Mesothelial cell of epicardium (in vitro differentiated cells): ENCODE measurements around the gene GPR21. TPM values are rescaled to one million over a fixed set of nuclear protein-coding genes. Genes with fewer than 3 reads are reported as not detected.

Source experiments
- DNase-seq, 2 experiments: peaks; one replicate each; pipeline ENCODE4 v3.0.0; 2021; ENCODE audit warnings: low spot score in 2 of 2; ENCODE audit not compliant: unreplicated experiment in 2 of 2
- H3K27ac Mint-ChIP-seq: 2 replicates; pipeline ENCODE4 v1.8.0; 2021; ENCODE audit warnings: mixed read lengths
- H3K27me3 Mint-ChIP-seq: 2 replicates; pipeline ENCODE4 v1.8.0; 2021; ENCODE audit warnings: low read depth, mixed read lengths
- H3K36me3 Mint-ChIP-seq: 2 replicates; pipeline ENCODE4 v1.8.0; 2021; ENCODE audit warnings: mixed read lengths
- H3K4me1 Mint-ChIP-seq: 2 replicates; pipeline ENCODE4 v1.8.0; 2021; ENCODE audit warnings: mixed read lengths
- H3K4me3 Mint-ChIP-seq: 2 replicates; pipeline ENCODE4 v1.8.0; 2021; ENCODE audit warnings: mild to moderate bottlenecking, moderate library complexity, mixed read lengths
- H3K9me3 Mint-ChIP-seq: 2 replicates; pipeline ENCODE4 v1.8.0; 2021; ENCODE audit warnings: mixed read lengths
- total RNA-seq: library from RNA; stranded (reverse); gene quantifications from 3 replicates; pipeline ENCODE4 v1.2.1, GENCODE V29; 2021
- TF ChIP-seq, protein P1 (sequence below): fragments of 200-600 bp; sonication (generic); IDR thresholded peaks from one replicate; pipeline ENCODE4 v1.5.0; 2021; ENCODE audit warnings: antibody characterized with exemption; ENCODE audit not compliant: unreplicated experiment

The GPR21 gene
- total RNA-seq, 1 donor from 2014 or later: 3.8 TPM

- H3K9me3 Mint-ChIP-seq: no peaks in the 10 kb centered on the region
- H3K36me3 Mint-ChIP-seq: peaks cover 9% of the 10 kb centered on the region
- no peak for DNase-seq
- no peak overlapping the region for H3K27ac Mint-ChIP-seq
- TF ChIP-seq, protein P1, sequence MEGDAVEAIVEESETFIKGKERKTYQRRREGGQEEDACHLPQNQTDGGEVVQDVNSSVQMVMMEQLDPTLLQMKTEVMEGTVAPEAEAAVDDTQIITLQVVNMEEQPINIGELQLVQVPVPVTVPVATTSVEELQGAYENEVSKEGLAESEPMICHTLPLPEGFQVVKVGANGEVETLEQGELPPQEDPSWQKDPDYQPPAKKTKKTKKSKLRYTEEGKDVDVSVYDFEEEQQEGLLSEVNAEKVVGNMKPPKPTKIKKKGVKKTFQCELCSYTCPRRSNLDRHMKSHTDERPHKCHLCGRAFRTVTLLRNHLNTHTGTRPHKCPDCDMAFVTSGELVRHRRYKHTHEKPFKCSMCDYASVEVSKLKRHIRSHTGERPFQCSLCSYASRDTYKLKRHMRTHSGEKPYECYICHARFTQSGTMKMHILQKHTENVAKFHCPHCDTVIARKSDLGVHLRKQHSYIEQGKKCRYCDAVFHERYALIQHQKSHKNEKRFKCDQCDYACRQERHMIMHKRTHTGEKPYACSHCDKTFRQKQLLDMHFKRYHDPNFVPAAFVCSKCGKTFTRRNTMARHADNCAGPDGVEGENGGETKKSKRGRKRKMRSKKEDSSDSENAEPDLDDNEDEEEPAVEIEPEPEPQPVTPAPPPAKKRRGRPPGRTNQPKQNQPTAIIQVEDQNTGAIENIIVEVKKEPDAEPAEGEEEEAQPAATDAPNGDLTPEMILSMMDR: no peak
- no peak overlapping the region for H3K4me3 Mint-ChIP-seq
- H3K4me1 Mint-ChIP-seq: peaks cover 8% of the 10 kb centered on the region
- no peaks in the 10 kb centered on the region for H3K27me3 Mint-ChIP-seq
These were observed 15.3 kb downstream of the GPR21 start for GRCh38 chr9:123048748-123049147.

DNA sequence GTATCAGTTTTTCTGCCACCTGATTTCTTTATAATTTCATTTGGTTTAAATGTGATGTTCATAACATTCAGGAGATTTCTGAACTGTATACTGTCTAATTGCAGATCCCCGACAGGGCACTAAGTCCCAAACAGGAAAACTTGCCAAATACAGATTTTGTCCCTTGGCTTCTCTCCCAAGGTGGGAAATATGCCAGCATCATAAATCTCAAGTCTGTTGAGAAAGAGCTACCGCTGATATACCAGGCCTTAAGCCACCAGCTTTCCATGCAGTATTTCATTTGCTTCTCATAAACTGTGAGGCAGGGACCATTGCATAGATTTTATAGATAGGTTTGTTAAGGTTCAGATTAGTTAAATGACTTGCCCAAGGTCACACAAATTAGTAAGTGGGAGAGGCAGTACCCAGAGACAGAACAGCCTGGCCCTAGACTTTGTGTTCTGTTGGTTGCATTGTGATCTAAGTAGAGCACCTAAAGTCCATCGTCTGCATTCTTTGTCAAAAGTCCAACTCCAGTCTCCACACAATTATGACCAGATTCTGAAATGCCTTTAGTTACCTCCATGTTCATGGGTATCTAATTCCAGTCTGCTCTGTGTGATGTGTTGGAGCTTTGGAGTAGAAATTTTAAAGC lies 16.2 kb downstream of the GPR21 start:
- Mint-ChIP-seq H3K9me3 (no peaks in the 10 kb centered on the region), H3K36me3 (peaks cover 12% of the 10 kb centered on the region), H3K27me3 (no peaks in the 10 kb centered on the region), H3K27ac (no peak overlapping the region), H3K4me1 (peaks cover 4% of the 10 kb centered on the region), H3K4me3 (no peak overlapping the region)
- DNase-seq: no peak
- TF ChIP-seq, protein P1: no peak

DNA sequence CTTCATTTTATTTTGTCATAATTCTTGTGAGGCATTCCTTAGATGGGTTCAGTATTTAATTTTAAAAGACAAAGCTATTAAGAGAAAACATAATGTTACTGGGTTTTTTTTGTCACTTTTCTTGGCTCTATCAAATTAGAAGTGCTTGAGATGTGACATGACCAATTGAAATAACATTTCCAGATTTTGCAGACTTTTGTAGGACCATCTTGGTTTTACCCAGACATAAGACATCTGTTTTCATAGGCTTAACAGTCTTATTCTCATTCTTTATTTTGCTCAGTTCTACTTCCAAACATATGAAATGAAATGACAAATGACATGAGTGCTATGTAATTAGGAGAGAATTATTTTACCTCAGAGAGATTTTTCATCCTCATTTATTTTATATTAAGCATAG lies 19.6 kb downstream of the GPR21 start:
- DNase-seq: no peak
- TF ChIP-seq, protein P1: no peak
- Mint-ChIP-seq H3K27ac (no peak overlapping the region), H3K4me1 (peaks cover 4% of the 10 kb centered on the region), H3K9me3 (no peaks in the 10 kb centered on the region), H3K36me3 (peaks cover 25% of the 10 kb centered on the region), H3K27me3 (no peaks in the 10 kb centered on the region), H3K4me3 (no peak overlapping the region)

GRCh38 chr9:123053711-123054110 lies 20.2 kb downstream of the GPR21 start:
- DNase-seq: no peak
- no peaks in the 10 kb centered on the region for H3K27me3 Mint-ChIP-seq
- peaks cover 25% of the 10 kb centered on the region for H3K36me3 Mint-ChIP-seq
- H3K4me1 Mint-ChIP-seq: peaks cover 2% of the 10 kb centered on the region
- TF ChIP-seq, protein P1: no peak
- H3K9me3 Mint-ChIP-seq: no peaks in the 10 kb centered on the region
- H3K4me3 Mint-ChIP-seq: no peak overlapping the region
- no peak overlapping the region for H3K27ac Mint-ChIP-seq

DNA sequence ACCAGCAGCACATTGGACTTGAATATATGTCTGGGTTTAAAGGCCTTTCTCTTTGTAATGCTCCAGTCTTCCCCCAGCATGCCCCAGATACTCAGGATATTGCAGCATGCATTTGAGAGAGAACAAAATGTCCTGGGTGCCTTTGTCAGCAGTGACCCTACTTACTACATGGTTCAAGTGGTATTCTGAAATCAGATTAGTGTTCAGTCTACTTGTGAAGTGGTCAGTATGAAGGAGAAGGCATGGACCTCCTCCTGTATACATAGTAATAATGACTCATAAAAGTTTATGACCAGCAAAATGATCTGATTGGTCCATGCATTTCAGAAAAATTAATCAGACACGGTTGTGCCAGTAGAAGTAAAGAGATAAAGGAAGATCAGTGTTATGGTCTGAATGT lies 25.4 kb downstream of the GPR21 start:
- Mint-ChIP-seq H3K27ac (no peak overlapping the region), H3K4me1 (peaks cover 2% of the 10 kb centered on the region), H3K36me3 (peaks cover 29% of the 10 kb centered on the region), H3K9me3 (no peaks in the 10 kb centered on the region), H3K27me3 (no peaks in the 10 kb centered on the region), H3K4me3 (no peak overlapping the region)
- DNase-seq: no peak
- TF ChIP-seq, protein P1: no peak
